Skeletal muscle tissue (tissue), 4 donors: Measurements from ENCODE around the gene ANKRD18B. TPM values are rescaled to one million over a fixed set of nuclear protein-coding genes. Genes with fewer than 3 reads are reported as not detected.
"Not testable (repeated sequence)": the region's sequence is repeated elsewhere in the genome, so short reads cannot be mapped to it uniquely, and the experiment has no call there.

Experiments used
- H3K27ac ChIP-seq: one replicate; pipeline ENCODE4 v1.7.0; 2013; ENCODE audit warnings: mild to moderate bottlenecking, low read depth, low read length, inconsistent platforms
- H3K27me3 ChIP-seq, 3 donors: one replicate each; pipeline ENCODE4 v1.7.0; 2013; ENCODE audit warnings: low read length in 3 of 3; ENCODE audit not compliant: control insufficient read depth in 3 of 3, insufficient read depth in 3 of 3
- H3K36me3 ChIP-seq, 3 donors: one replicate each; pipeline ENCODE4 v1.7.0; 2013; ENCODE audit warnings: low read length in 3 of 3; ENCODE audit not compliant: control insufficient read depth in 3 of 3, insufficient read depth in 3 of 3
- H3K4me1 ChIP-seq, 3 donors: one replicate each; pipeline ENCODE4 v1.7.0; 2013; ENCODE audit warnings: low read length in 3 of 3, mild to moderate bottlenecking in 3 of 3; ENCODE audit not compliant: control insufficient read depth in 3 of 3, insufficient read depth in 3 of 3
- H3K4me3 ChIP-seq, 3 donors: one replicate each; pipeline ENCODE4 v1.7.0; 2013; ENCODE audit warnings: low read length in 3 of 3
- H3K9ac ChIP-seq, 3 donors: one replicate each; pipeline ENCODE4 v1.7.0; 2013; ENCODE audit warnings: low read length in 3 of 3, mild to moderate bottlenecking in 3 of 3, moderate library complexity in 2 of 3, low read depth in 1 of 3
- H3K9me3 ChIP-seq, 3 donors: one replicate each; pipeline ENCODE4 v1.7.0; 2013; ENCODE audit warnings: low read length in 3 of 3; ENCODE audit not compliant: control insufficient read depth in 3 of 3
- total RNA-seq: library from RNA; depleted of rRNA; stranded (reverse); fragments of >200 nt; gene quantifications from one replicate; pipeline ENCODE4 v1.2.3, GENCODE V29; 2014
- donor health status: Osteomylitis.

Gene ANKRD18B
- total RNA-seq, result not detected

- not testable (repeated sequence) for H3K9me3 ChIP-seq, H3K4me1 ChIP-seq, H3K36me3 ChIP-seq
- Histone ChIP-seq H3K4me3 (peak within 1 kb of the TSS; percentile 14 to 65 (median 56)), H3K9ac (peak within 1 kb of the TSS in 2 of 3 donors; percentile 40 to 62), H3K27me3 (peaks cover 11 to 19% (median 14%) of the 10 kb centered on the region in 3 donors), H3K27ac (peak within 1 kb of the TSS; percentile 30)
These were observed at the start of gene ANKRD18B for GRCh38 chr9:33523397-33524305. TSS of gene ANKRD18B (plus strand) at chr9:33524251. CDS start at chr9:33524490, 239 bp downstream.

DNA sequence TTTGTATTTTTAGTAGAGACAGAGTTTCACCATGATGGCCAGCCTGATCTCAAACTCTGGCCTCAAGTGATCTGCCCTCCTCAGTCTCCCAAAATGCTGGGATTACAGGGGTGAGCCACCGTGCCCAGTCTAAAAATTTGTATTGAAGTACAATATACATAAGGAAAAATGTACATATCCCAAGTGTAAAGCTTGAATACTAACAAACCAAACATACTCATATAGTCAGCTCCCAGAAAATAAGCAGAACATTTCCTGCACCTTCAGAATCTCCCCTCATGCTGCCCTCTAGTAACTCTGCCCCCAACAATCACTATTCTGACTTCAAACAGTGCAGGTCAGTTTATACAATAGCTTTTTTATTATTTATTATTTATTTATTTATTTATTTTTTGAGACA is 48.7 kb upstream of the ANKRD18B start:
- no peak overlapping the region for H3K27ac ChIP-seq

GRCh38 chr9:33476503-33476902 is 47.5 kb upstream of the ANKRD18B start:
- Histone ChIP-seq H3K9ac (no peak overlapping the region), H3K27me3 (no peaks in the 10 kb centered on the region), H3K4me1 (peaks cover 16 to 20% (median 17%) of the 10 kb centered on the region in 3 donors)

More for the DNA sequence above, 48.7 kb upstream of the ANKRD18B start:
- peaks cover 15 to 17% (median 17%) of the 10 kb centered on the region in 3 donors for H3K36me3 ChIP-seq
- no peaks in the 10 kb centered on the region for H3K27me3 ChIP-seq
- H3K9ac ChIP-seq, result no peak overlapping the region
- H3K4me3 ChIP-seq, result no peak overlapping the region
- no peaks in the 10 kb centered on the region for H3K9me3 ChIP-seq
- H3K4me1 ChIP-seq, result peaks cover 17 to 20% (median 20%) of the 10 kb centered on the region in 3 donors

DNA sequence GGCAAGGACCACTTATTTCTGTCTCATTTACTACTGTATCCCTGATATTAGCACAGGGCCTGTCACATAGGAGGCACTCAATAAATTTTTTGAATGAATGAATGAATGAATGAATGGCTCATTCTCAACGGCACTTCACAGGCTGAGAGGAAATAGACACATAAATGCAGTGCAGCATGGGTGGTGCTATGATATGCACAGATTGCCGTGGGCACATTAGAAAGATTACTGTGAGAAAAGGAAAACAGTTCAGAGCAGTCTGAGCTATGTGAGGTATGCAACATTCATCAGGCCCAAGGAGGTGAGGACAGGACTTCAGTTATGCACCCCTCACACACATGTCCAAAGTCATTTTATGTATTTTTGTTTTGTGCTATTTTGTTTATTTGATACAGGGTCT is 43.9 kb upstream of the ANKRD18B start:
- Histone ChIP-seq H3K36me3 (no peaks in the 10 kb centered on the region), H3K9ac (no peak overlapping the region), H3K4me1 (no peaks in the 10 kb centered on the region), H3K9me3 (no peaks in the 10 kb centered on the region), H3K4me3 (no peak overlapping the region), H3K27ac (no peak overlapping the region), H3K27me3 (no peaks in the 10 kb centered on the region)

More at GRCh38 chr9:33476503-33476902, 47.5 kb upstream of the ANKRD18B start:
- Histone ChIP-seq H3K36me3 (peaks cover 9 to 10% (median 10%) of the 10 kb centered on the region in 3 donors), H3K9me3 (no peaks in the 10 kb centered on the region), H3K4me3 (no peak overlapping the region), H3K27ac (no peak overlapping the region)

DNA sequence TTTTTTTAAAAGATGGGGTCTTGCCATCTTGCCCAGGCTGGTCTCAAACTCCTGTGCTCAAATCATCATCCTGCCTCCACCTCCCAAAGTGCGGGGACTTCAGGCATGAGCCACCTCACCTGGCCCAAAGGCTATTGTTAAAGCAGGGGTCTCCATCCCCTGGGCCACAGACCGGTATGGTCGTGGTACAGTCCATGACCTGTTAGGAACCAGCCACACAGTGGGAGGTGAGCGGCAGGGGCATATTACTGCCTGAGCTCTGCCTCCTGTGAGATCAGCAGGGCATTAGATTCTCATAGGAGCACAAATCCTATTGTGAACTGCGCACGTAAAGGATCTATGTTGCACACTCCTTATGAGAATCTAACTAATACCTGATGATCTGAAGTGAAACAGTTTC is 43.1 kb upstream of the ANKRD18B start:
- Histone ChIP-seq H3K4me1 (no peaks in the 10 kb centered on the region), H3K9ac (no peak overlapping the region), H3K36me3 (no peaks in the 10 kb centered on the region), H3K4me3 (no peak overlapping the region), H3K9me3 (no peaks in the 10 kb centered on the region), H3K27ac (no peak overlapping the region), H3K27me3 (no peaks in the 10 kb centered on the region)

- not testable (repeated sequence) for H3K4me1 ChIP-seq, H3K27me3 ChIP-seq, H3K9me3 ChIP-seq, H3K36me3 ChIP-seq, H3K4me3 ChIP-seq, H3K9ac ChIP-seq, H3K27ac ChIP-seq
These were observed 38.7 kb upstream of the ANKRD18B start for GRCh38 chr9:33485312-33485711.

DNA sequence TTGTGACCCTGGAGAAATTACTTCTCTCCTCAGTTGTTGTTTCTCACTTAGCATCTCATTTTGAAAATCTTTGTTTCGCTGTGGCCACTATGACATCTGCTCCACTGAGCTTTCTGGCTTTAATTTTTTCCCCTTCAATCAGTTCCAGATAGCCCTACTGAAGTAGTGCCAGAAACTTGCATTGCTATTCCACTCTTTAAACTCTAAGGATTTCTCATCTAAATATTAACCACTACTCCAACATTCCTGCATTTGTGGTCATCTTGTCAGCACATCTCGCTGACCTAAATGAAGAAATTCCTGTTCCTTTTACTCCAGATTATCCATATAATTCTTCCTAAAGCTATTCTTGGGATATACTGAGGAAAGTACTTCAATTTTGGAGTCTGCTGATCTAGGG is 35.0 kb upstream of the ANKRD18B start:
- H3K9me3 ChIP-seq, result no peaks in the 10 kb centered on the region

GRCh38 chr9:33493819-33494218 is 30.2 kb upstream of the ANKRD18B start:
- not testable (repeated sequence) for H3K27ac ChIP-seq

More for the DNA sequence above, 35.0 kb upstream of the ANKRD18B start:
- Histone ChIP-seq H3K27ac (no peak overlapping the region), H3K9ac (no peak overlapping the region), H3K27me3 (no peaks in the 10 kb centered on the region), H3K4me3 (no peak overlapping the region), H3K4me1 (no peaks in the 10 kb centered on the region), H3K36me3 (no peaks in the 10 kb centered on the region)

GRCh38 chr9:33498387-33498786 is 25.7 kb upstream of the ANKRD18B start:
- Histone ChIP-seq H3K9ac (no peak overlapping the region), H3K36me3 (no peaks in the 10 kb centered on the region), H3K27ac (no peak overlapping the region), H3K4me1 (no peaks in the 10 kb centered on the region), H3K4me3 (no peak overlapping the region), H3K27me3 (no peaks in the 10 kb centered on the region), H3K9me3 (no peaks in the 10 kb centered on the region)

More at GRCh38 chr9:33493819-33494218, 30.2 kb upstream of the ANKRD18B start:
- not testable (repeated sequence) for H3K9me3 ChIP-seq, H3K4me3 ChIP-seq, H3K36me3 ChIP-seq, H3K9ac ChIP-seq, H3K27me3 ChIP-seq, H3K4me1 ChIP-seq

- no peaks in the 10 kb centered on the region for H3K4me1 ChIP-seq
- H3K9ac ChIP-seq, result no peak overlapping the region
- H3K27me3 ChIP-seq, result no peaks in the 10 kb centered on the region
- no peaks in the 10 kb centered on the region for H3K9me3 ChIP-seq
- H3K4me3 ChIP-seq, result no peak overlapping the region
- no peaks in the 10 kb centered on the region for H3K36me3 ChIP-seq
- no peak overlapping the region for H3K27ac ChIP-seq
These were observed 17.3 kb upstream of the ANKRD18B start for GRCh38 chr9:33506626-33507370.
